Measurements from ENCODE around the gene TTC33.

Gene TTC33

GRCh38 chr5:40503439-40503838 lies 252.3 kb downstream of the TTC33 start:
- DNase-seq, result peak in 1 of 2 experiments; percentile 56

DNA sequence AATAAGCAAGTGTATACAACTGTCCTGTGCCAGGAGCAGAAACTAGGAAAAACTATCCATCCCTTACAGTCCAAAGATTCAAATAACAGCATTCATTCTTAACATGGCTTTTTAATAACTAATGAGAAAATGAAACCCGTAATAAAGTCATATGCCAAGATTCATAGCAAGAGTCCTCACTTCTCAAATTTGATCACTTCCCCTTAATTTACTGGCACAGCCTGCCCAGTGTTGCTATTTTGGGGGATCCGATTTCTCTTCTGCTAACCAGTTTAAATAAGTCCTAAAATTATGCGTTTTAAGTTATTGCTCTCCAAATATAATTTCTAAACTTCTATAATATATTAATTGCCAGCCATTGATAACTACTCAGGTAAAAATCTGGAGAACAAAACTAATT lies 253.0 kb downstream of the TTC33 start:
- no peak for DNase-seq

DNA sequence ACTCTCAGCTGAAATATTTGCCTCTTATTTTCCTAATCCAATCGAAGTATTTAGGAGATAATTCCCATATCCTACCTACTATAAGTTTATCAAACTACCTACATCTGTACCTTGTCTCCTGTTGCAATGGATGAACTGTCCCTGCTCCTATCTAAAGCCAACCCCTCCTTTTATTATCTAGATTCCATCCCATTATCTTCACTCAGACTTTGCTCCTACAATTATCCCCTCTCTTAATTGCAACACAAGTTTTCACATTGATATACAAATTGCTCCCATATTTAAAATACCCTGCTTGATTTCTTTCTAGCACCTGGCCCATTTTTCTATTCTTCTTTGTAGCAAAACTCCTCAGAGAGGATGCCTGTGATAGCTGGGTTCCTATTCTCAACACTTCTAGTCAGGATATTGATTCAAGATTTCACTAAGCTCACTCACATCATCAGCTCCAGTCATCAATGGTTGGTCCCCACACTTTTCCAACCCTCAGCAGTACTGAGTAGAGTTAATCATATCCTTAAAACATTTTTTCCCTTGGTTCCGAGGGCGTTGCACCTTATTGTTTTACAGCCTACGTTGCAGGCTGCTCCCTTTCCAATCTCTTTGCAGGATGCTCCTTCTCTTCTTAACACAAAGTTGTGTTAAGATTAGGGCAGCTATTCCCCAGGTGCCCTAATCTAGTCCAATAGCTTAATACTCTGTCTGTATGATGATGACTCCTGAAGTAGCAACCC lies 253.9 kb downstream of the TTC33 start:
- no peak for DNase-seq

DNA sequence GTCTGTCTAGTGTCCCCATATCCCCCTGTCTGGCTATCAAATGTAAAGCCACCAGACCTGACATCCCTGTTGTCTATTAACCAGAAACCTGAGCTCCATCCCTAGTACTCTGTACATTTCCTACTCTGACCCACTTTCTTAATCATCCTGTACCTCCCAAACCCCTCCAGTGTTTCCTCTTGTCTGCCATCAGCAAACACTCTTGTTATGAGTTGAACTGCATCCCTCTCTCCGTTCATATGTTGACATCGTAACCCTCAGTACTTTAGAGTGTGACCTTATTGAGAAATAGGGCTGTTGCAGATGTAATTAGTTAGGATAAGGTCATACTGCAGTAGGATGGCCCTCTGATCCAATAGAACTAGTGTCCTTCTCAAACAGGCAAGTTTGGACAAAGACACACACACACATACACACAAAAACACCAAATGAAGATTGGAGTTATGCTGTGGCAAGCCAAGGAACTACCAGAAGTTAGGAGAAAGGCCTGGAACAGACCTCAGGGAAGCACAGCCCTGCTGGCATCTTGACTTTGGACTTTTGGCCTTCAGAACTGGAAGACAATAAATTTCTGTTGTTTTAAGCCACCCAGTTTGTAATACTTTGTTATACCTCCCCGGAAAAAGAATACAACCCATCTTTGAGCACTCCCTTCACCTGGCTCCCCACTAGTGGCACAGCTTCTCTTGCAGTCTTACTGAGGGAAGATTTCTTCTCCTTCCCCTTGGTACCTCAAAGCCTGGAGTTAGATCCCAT lies 256.1 kb downstream of the TTC33 start:
- no peak for DNase-seq

GRCh38 chr5:40499007-40499406 lies 256.8 kb downstream of the TTC33 start:
- no peak for DNase-seq

- DNase-seq, result no peak
Observed at GRCh38 chr5:40497573-40497972, 258.2 kb downstream of the TTC33 start.

GRCh38 chr5:40495237-40495635 lies 260.5 kb downstream of the TTC33 start:
- no peak for DNase-seq

DNA sequence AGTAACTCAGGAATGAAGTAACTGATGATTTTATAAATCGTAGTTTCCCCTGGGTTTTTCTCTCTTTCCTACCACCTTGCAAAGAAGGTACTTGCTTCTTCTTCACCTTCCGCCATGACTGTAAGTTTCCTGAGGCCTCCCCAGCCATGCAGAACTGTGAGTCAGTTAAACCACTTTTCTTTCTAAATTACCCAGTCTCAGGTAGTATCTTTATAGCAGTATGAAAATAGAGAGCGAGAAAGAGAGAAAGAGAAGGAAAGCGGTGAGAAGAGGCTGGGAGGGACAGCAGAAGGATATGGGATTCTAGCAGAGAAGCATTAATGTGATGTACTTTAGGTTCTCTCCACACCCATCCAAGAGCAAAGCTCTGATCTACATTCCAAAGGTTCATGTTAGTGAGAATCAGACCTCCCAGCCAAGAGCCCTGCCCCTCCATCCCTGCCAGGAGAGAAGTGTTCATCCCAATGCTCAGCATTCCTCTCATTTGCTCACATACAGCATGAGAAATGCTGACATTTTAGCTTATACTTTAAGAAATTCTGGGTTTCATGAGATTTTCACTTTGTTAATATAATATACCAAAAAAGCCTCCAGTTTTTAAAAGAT lies 261.0 kb downstream of the TTC33 start:
- no peak for DNase-seq

DNA sequence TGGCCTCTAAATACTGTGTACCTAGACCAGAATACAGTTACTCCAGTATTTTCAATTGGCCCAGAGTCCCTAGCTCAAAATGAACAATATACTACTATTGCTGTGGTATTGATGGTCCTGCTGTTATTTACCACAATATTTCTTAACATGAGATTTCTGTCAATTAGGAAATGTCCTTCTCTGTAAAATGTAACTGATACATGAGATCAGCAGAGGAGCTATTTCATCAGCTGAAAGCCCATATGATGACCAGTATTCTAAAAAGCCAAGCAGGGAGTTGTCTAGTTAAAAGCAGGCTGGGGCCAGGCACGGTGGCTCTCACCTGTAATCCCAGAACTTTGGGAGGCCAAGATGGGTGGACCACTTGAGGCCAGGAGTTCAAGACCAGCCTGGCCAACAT lies 263.7 kb downstream of the TTC33 start:
- DNase-seq, result no peak

- DNase-seq, result no peak
Observed at GRCh38 chr5:40491644-40492043, 264.1 kb downstream of the TTC33 start.

DNA sequence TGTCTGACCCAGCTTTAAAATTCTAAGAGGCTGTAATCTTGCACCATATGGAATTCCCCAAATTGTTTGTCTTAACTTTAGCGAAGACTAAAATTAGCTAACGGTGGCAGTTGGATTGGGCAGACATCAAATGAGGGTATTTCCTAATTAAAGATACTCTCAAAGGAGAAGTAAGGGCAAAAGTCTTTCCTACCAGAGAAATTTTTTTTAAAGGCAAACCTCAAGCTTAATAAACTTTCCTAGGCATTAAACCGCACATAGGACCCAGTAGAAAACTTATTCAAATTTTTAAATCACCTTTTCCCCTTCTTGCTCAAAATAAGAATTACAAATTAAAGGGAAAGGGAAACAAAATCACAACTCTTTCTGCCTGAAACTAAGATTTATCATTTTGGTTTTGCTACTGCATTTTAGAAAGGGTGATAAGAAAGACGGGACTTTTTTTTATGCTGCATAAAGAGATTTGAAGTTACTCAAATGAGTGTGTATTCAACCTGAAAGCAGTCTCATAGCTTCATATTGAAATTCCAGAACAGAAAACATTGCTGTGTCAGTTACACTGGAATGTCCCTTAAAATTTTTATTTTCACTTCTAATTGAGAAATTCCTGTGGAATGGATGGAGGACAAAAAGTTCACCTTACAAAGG lies 265.2 kb downstream of the TTC33 start:
- no peak for DNase-seq

DNA sequence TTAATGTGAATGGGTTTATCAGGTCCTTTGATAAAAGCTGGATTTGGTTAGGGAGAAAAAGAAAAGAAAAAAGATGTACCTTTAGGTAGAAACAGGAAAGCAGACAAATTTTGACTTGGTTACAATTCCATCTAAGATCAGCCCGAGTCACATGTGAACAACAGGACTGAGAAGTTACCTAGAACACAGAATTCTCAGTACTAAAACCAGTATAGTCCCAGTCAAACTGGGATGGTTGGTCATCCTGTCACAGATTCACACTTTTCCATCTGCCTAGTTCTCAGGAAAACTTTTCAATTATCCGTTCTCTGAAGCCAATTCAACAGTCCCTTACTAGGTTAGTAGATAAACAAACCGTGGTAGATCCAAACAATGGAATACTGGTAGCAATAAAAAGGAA lies 266.3 kb downstream of the TTC33 start:
- no peak for DNase-seq

- DNase-seq, result peak; percentile 28 to 69
Observed at GRCh38 chr5:40486437-40487275, 269.1 kb downstream of the TTC33 start.

- DNase-seq, result no peak
Observed at GRCh38 chr5:40485021-40485998, 270.5 kb downstream of the TTC33 start.

GRCh38 chr5:40484495-40484894 lies 271.3 kb downstream of the TTC33 start:
- no peak for DNase-seq

DNA sequence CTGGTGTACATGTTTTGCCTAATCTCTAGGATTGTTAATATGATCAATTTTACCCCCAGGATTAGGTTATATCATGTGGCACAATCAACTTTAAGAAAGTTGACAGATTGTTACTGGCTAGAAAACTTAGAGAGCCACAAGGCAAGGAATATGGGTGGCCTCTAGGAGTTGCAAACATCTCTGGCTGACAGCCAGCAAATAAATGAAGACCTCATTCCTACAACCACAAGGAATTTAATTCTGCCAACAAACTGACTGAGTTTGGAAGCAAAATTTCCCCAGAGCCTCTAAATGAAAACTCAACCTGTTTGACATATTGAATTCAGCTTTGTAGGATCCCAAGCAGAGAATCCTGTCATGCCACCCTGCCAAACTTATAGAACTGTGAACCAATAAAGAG lies 272.4 kb downstream of the TTC33 start:
- no peak for DNase-seq

DNA sequence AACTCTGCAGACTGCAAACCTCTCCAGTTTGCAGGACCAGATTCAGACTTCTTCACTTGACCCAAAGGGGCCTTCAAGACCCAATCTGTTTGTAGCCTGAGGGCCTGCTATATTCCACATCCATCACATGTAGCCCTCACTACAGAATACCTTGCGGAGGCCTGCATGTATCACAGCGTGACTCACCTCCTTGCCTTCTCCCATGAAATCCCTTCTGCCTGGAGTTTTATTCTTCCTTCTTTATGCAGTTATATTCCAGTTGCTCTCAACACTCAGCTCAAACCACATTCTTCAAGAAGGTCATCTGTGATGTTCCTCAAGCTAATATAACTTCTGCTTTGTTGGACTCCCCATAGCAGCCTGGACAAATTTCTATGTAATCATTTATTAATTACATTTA lies 274.5 kb downstream of the TTC33 start:
- DNase-seq, result no peak

- peak in 1 of 2 experiments; percentile 39 for DNase-seq
Observed at GRCh38 chr5:40480392-40480791, 275.4 kb downstream of the TTC33 start.

- DNase-seq, result peak in 1 of 2 experiments; percentile 4
Observed at GRCh38 chr5:40479939-40480338, 275.8 kb downstream of the TTC33 start.

- DNase-seq, result no peak
Observed at GRCh38 chr5:40478766-40479165, 277.0 kb downstream of the TTC33 start.

GRCh38 chr5:40477856-40478546 lies 277.8 kb downstream of the TTC33 start:
- no peak for DNase-seq
